Prostate gland (tissue), 2 donors: ENCODE results near the gene TNS1. TPM values are rescaled to one million over a fixed set of nuclear protein-coding genes. Genes with fewer than 3 reads are reported as not detected.
"Not testable (repeated sequence)": the region's sequence is repeated elsewhere in the genome, so short reads cannot be mapped to it uniquely, and the experiment has no call there.

Experiments used
- DNase-seq: peaks from one replicate; pipeline ENCODE4 v3.0.0-alpha.2; 2019; ENCODE audit warnings: low spot score
- H3K27ac ChIP-seq, 2 donors: fragments of 200-600 bp; sonication (generic); 2 replicates each; pipeline ENCODE4 v1.5.1; 2017 to 2019
- H3K27me3 ChIP-seq: fragments of 200-600 bp; sonication (generic); replicated peaks from 2 replicates; pipeline ENCODE4 v1.5.1; 2019; ENCODE audit not compliant: insufficient read depth
- H3K36me3 ChIP-seq, 2 donors: fragments of 200-600 bp; sonication (generic); 1 replicate in 1 of 2; 2 replicates in 1 of 2; pipeline versions ENCODE4 v1.5.1 to v1.8.1; 2017 to 2019
- H3K4me1 ChIP-seq: fragments of 200-600 bp; sonication (generic); replicated peaks from 2 replicates; pipeline ENCODE4 v1.5.1; 2019
- H3K4me3 ChIP-seq, 2 donors: fragments of 200-600 bp; sonication (generic); 2 replicates each; pipeline ENCODE4 v1.5.1; 2017 to 2019
- H3K9me3 ChIP-seq: fragments of 200-600 bp; sonication (generic); 2 replicates; pipeline ENCODE4 v1.5.1; 2017
- POLR2A ChIP-seq: fragments of 450-650 bp; IDR thresholded peaks from one replicate; pipeline ENCODE4 v1.6.1; 2016; ENCODE audit warnings: antibody characterized with exemption, mild to moderate bottlenecking
- POLR2AphosphoS5 ChIP-seq: sonication (generic); formaldehyde crosslinking; IDR thresholded peaks from one replicate; pipeline ENCODE4 v1.6.1; 2017; ENCODE audit warnings: antibody characterized with exemption
- WGBS: methylation state at CpG from one replicate; pipeline ENCODE4 v1.1.5; 2018; 5-methylcytosine and 5-hydroxymethylcytosine counted together
- intact Hi-C: fragments of 100-400 bp; cut with DNase I; formaldehyde crosslinking; loops from one replicate; pipeline ENCODE4 v1.14.2; 2022
- total RNA-seq, 2 donors: library from RNA; depleted of rRNA; stranded (reverse); fragments of >200 nt; gene quantifications; one replicate each; pipeline ENCODE4 v1.1.0, GENCODE V29; 2016
- TF ChIP-seq, protein P1 (sequence below), 4 experiments: fragments of 200-600 bp in 2 of 4; fragments of 450-650 bp in 2 of 4; sonication (generic) in 2 of 4; IDR thresholded peaks; 1 replicate in 3 of 4; 2 replicates in 1 of 4; pipeline ENCODE4 v1.5.1; 2016 to 2019; ENCODE audit warnings: antibody characterized with exemption in 4 of 4, mild to moderate bottlenecking in 2 of 4, moderate library complexity in 2 of 4

Gene TNS1
- total RNA-seq, 2 donors from 2014 or later = 238 to 659 TPM

DNA sequence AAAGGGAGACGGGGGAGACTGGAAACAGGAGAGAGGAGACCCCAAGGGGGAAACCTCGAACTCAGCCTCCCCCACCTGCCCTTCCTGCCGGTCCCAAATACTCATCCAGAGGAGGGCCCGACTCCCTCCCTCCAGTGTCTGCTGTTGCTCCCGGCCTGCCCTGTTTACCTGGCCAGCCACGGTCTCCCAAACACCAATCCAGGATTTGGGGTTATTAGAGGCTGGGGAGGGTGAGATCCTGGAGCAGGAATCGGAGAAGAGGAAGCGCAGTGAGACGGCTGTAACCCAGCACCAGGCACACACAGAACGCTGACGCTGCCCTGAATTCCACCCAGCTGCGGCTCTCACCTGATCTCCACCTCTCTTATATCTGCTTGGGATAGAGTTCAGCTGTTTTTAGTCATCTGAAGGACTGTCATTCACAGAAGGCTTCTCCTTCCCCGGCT, 213.0 kb downstream of the TNS1 start:
- no peaks in the 10 kb centered on the region for H3K4me1 ChIP-seq
- H3K27ac ChIP-seq = no peak overlapping the region
- 66% methylated on average over 13 of the region's 13 CpGs for WGBS
- intact Hi-C loops = loop anchor here (1.0 to 5.0 kb wide), 2 partner anchors 98 to 199 kb away; no protein-coding TSS in a partner anchor
- no peak overlapping the region for H3K4me3 ChIP-seq
- no peaks in the 10 kb centered on the region for H3K36me3 ChIP-seq
- no peaks in the 10 kb centered on the region for H3K27me3 ChIP-seq
- no peaks in the 10 kb centered on the region for H3K9me3 ChIP-seq
- no peak for DNase-seq
- TF ChIP-seq POLR2AphosphoS5 = no peak
- no peak for TF ChIP-seq POLR2A
- TF ChIP-seq, protein P1, sequence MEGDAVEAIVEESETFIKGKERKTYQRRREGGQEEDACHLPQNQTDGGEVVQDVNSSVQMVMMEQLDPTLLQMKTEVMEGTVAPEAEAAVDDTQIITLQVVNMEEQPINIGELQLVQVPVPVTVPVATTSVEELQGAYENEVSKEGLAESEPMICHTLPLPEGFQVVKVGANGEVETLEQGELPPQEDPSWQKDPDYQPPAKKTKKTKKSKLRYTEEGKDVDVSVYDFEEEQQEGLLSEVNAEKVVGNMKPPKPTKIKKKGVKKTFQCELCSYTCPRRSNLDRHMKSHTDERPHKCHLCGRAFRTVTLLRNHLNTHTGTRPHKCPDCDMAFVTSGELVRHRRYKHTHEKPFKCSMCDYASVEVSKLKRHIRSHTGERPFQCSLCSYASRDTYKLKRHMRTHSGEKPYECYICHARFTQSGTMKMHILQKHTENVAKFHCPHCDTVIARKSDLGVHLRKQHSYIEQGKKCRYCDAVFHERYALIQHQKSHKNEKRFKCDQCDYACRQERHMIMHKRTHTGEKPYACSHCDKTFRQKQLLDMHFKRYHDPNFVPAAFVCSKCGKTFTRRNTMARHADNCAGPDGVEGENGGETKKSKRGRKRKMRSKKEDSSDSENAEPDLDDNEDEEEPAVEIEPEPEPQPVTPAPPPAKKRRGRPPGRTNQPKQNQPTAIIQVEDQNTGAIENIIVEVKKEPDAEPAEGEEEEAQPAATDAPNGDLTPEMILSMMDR (IDR thresholded peaks at IDR 0.05) = no peak

DNA sequence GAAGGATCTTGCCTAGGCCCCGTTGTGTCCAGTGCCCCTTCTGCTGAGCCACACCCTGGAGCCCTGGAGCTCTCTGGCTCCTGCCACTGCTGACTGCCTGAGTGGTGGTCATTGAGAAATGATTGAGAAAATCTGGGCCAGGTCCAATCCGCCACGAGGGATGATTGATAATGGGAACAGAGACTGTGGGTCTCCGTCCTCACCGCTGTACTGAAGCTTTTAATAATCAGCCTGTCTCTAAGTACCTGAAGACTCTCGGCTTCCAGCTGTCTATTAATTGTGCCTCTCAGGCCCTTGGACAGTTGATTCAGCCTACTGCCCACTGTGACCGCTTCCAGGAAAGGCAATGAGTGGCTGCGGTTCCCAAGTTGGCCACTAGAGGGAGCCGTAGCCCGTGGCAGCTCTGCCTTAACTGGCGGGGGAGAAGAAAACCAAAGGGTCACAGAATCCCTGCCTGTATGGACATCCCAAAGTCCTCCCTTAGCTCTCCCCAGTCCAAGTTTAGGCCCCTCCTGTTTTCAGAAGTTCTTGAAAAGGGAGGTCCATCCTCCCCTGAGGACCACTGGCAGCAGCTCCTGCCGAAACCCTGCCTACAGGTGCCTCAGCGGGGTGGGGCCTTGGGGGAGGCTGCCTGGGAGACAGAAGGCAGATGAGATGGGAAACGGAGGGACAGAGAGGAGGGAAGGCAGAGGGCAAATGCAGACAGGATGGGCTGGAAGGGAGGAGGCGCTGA, 213.6 kb downstream of the TNS1 start:
- H3K4me3 ChIP-seq = no peak overlapping the region

DNA sequence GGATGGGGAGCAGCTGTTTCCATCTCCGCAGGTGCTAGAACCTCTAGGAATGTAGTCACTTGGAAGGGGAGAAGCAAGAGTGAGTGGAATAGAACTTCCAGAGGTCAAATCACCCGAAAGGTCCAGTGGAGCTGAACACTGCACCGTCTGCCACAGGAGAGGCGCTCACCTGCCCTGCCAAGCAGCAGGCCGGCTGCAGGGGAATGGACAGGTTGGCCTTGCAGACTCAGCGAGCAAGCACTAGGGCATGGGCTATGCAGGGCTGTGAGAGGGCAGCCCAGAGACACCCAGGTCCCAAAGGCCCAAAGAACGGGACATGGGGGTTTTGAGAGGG, 214.2 kb downstream of the TNS1 start:
- no peak for TF ChIP-seq POLR2AphosphoS5
- TF ChIP-seq, protein P1 (IDR thresholded peaks at IDR 0.05) = no peak
- no peak for TF ChIP-seq POLR2A
- no peak overlapping the region for H3K27ac ChIP-seq
- 96% methylated on average over 7 of the region's 7 CpGs for WGBS
- no peaks in the 10 kb centered on the region for H3K4me1 ChIP-seq
- no peak for DNase-seq
- intact Hi-C loops = loop anchor here (1.0 kb wide), 1 partner anchor 200 kb away; no protein-coding TSS in a partner anchor
- H3K36me3 ChIP-seq = no peaks in the 10 kb centered on the region
- H3K27me3 ChIP-seq = no peaks in the 10 kb centered on the region
- no peaks in the 10 kb centered on the region for H3K9me3 ChIP-seq
- no peak overlapping the region for H3K4me3 ChIP-seq

More for the DNA sequence above, 213.6 kb downstream of the TNS1 start:
- H3K36me3 ChIP-seq = no peaks in the 10 kb centered on the region
- no peaks in the 10 kb centered on the region for H3K9me3 ChIP-seq
- 37% methylated on average over 15 of the region's 15 CpGs for WGBS
- no peaks in the 10 kb centered on the region for H3K27me3 ChIP-seq
- TF ChIP-seq, protein P1 (IDR thresholded peaks at IDR 0.05) = peak; percentile 97 to 99 (median 97)
- TF ChIP-seq POLR2AphosphoS5 = no peak
- TF ChIP-seq POLR2A = no peak
- peak; percentile 71 for DNase-seq
- H3K27ac ChIP-seq = no peak overlapping the region
- no peaks in the 10 kb centered on the region for H3K4me1 ChIP-seq
- intact Hi-C loops = loop anchor here (1.0 kb wide), 1 partner anchor 199 kb away; no protein-coding TSS in a partner anchor

DNA sequence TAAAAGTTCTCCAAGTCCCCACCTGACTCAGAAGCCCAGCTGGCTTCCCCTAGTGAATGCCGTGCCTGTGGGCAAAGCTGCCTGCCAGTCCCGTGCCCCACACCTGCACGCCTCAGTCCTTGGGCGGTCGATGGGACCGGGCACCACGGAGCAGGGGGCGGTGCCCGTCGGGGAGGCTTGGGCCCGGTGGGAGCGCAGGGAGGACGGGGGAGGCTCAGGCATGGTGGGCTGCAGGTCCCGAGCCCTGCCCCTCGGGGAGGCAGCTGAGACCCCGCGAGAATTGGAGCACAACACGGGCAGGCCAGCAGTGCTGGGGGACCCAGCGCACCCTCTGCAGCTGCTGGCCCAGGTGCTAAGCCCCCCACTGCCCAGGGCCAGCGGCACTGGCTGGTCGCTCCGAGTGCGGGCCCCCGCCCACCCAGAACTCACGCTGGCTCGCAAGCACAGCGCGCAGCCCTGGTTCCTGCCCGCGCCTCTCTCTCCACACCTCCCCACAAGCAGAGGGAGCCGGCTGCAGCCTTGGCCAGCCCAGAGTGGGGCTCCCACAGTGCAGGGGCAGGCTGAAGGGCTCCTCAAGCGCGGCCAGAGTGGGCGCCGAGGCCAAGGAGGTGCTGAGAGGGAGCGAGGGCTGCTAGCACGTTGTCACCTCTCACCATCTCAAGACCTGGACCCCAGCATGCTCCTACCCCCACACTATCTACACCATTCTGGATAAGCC, 215.5 kb downstream of the TNS1 start:
- WGBS = 98% methylated on average over 37 of the region's 37 CpGs
- Histone ChIP-seq H3K4me3 (no peak overlapping the region), H3K27ac (no peak overlapping the region), H3K36me3 (no peaks in the 10 kb centered on the region), H3K9me3 (no peaks in the 10 kb centered on the region), H3K27me3 (no peaks in the 10 kb centered on the region), H3K4me1 (no peaks in the 10 kb centered on the region)
- intact Hi-C loops = no loop called here
- no peak for TF ChIP-seq POLR2A
- TF ChIP-seq POLR2AphosphoS5 = no peak
- TF ChIP-seq, protein P1 (IDR thresholded peaks at IDR 0.05) = no peak
- DNase-seq = no peak

DNA sequence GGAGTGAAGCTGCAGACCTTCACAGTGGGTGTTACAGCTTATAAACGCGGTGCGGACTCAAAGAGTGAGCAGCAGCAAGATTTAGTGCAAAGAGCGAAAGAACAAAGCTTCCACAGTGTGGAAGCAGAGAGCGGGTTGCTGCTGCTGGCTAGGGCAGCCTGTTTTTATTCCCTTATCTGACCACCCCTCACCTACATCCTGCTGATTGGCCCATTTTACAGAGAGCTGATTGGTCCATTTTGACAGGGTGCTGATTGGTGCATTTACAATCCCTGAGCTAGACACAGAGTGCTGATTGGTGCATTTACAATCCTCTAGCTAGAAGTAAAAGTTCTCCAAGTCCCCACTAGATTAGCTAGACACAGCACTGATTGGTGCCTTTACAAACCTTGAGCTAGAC, 216.2 kb downstream of the TNS1 start:
- H3K4me3 ChIP-seq, H3K9me3 ChIP-seq, H3K4me1 ChIP-seq, H3K36me3 ChIP-seq, DNase-seq, intact Hi-C loops, H3K27ac ChIP-seq, H3K27me3 ChIP-seq: not testable (repeated sequence)
- 91% methylated on average over 5 of the region's 5 CpGs for WGBS
